RPMI8226 (cell line): ENCODE results near the gene TRAP1.

Source experiments
- DNase-seq: peaks from one replicate; pipeline ENCODE4 v3.0.0-alpha.2; 2015

Gene TRAP1

GRCh38 chr16:3645504-3646347 is 71.6 kb downstream of the TRAP1 start:
- DNase-seq: no peak

GRCh38 chr16:3645108-3645503 is 72.2 kb downstream of the TRAP1 start:
- no peak for DNase-seq

- DNase-seq: no peak
Observed at GRCh38 chr16:3643095-3643730, 74.1 kb downstream of the TRAP1 start.

GRCh38 chr16:3642397-3643094 is 74.8 kb downstream of the TRAP1 start:
- DNase-seq: no peak

GRCh38 chr16:3641801-3642396 is 75.4 kb downstream of the TRAP1 start:
- no peak for DNase-seq

GRCh38 chr16:3640632-3641501 is 76.5 kb downstream of the TRAP1 start:
- DNase-seq: no peak

GRCh38 chr16:3640207-3640606 is 77.1 kb downstream of the TRAP1 start:
- DNase-seq: no peak

GRCh38 chr16:3638916-3639644 is 78.2 kb downstream of the TRAP1 start:
- no peak for DNase-seq

- peak; percentile 42 for DNase-seq
Observed at GRCh38 chr16:3637371-3637923, 79.9 kb downstream of the TRAP1 start.

- DNase-seq: no peak
Observed at GRCh38 chr16:3625911-3626732, 91.2 kb downstream of the TRAP1 start.

- DNase-seq: no peak
Observed at GRCh38 chr16:3625331-3625730, 92.0 kb downstream of the TRAP1 start.

- no peak for DNase-seq
Observed at GRCh38 chr16:3623642-3624041, 93.7 kb downstream of the TRAP1 start.

GRCh38 chr16:3618769-3619141 is 98.6 kb downstream of the TRAP1 start:
- no peak for DNase-seq

GRCh38 chr16:3612510-3613466 is 104.5 kb downstream of the TRAP1 start:
- no peak for DNase-seq

GRCh38 chr16:3611146-3611975 is 106.0 kb downstream of the TRAP1 start, which contains the start of gene SLX4:
TSS of gene SLX4 (minus strand) at chr16:3611606. CDS start at chr16:3608964, 2,642 bp downstream.
- peak; percentile 98 for DNase-seq

- DNase-seq: no peak
Observed at GRCh38 chr16:3610698-3611145, 106.6 kb downstream of the TRAP1 start.

GRCh38 chr16:3609895-3610697 is 107.2 kb downstream of the TRAP1 start:
- no peak for DNase-seq
